GM18951 (cell line): ENCODE data around the gene C1orf105.
"Not testable (repeated sequence)": the region's sequence is repeated elsewhere in the genome, so short reads cannot be mapped to it uniquely, and the experiment has no call there.

Source experiments
- POLR2A ChIP-seq: IDR thresholded peaks from 4 replicates; pipeline ENCODE4 v1.6.1; 2011; ENCODE audit warnings: mild to moderate bottlenecking; ENCODE audit not compliant: insufficient read length, insufficient read depth; ENCODE audit errors: extremely low read depth
- in situ Hi-C: fragments of 300-500 bp; cut with MboI; formaldehyde crosslinking; loops from one replicate; pipeline ENCODE4 v1.12.0; 2022; ENCODE audit warnings: low sequenced_read_pairs, mixed read lengths, inconsistent platforms; ENCODE audit not compliant: unreplicated experiment

The C1orf105 gene

DNA sequence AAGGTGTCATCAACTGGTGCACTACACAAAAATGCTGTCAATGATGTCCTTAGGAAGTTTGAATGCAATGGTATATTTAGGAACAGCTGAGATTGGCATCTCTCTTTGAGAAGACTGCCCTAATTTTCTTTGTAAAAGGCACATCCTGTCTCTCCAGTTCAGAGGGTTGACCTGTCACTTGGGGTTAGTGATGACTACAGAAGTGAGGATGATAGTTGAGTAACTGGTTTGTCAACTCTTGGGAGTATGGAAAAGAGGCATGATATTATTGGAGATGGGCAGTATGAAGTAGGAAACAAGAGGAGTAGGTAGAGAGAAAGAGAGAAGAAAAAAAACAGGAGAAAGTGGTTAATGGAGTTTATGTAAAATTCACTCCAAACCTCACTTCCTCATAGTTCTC, 63.8 kb downstream of the C1orf105 start:
- in situ Hi-C loops: no loop called here

DNA sequence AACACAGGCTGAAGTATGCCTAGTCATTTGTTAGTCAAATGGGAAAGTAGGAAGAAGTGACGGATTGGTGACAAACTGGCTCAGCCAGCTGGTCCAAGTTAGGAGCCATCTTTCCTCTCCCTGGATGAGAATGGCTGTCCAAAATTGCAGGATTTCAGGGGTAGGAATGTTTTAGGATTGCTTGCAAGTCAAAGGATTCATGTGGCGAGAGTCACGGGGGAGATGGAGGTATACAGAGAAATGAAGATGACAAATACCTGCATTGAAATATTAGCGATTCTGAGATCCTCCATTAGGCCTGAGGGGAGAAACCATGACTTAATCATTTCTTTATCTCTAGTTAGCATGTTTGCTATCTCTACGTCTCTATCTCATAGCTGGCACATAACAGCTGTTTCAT, 65.1 kb downstream of the C1orf105 start:
- in situ Hi-C loops: no loop called here
- TF ChIP-seq POLR2A: no peak

More for the DNA sequence above, 63.8 kb downstream of the C1orf105 start:
- TF ChIP-seq POLR2A: no peak

- in situ Hi-C loops: no loop called here
- no peak for TF ChIP-seq POLR2A
Observed at GRCh38 chr1:172486805-172487454, 66.4 kb downstream of the C1orf105 start.

- in situ Hi-C loops: no loop called here
- TF ChIP-seq POLR2A: no peak
Observed at GRCh38 chr1:172487550-172487949, 67.1 kb downstream of the C1orf105 start.

GRCh38 chr1:172488393-172488792, 67.9 kb downstream of the C1orf105 start:
- in situ Hi-C loops: no loop called here
- TF ChIP-seq POLR2A: no peak

- in situ Hi-C loops: no loop called here
- TF ChIP-seq POLR2A: no peak
Observed at GRCh38 chr1:172489847-172490246, 69.4 kb downstream of the C1orf105 start.

DNA sequence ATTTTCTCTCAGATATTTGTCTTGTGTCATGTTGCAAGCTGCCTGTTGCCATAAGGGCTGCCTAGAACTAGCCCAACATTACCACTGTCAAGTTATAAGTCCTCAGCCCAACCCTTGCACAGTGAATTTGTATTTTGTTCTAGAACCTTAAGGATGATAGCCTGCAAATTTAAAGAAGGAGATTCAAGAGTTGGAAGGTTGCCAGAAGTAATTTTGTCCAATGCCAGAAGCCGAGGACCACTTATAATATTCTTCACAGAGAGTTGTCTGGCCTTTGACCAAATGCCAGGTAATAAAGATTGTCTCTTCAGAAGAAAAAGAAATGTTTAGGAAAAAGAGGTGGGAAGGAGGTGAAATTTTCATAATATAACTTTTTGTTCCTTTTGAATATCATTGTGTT, 71.9 kb downstream of the C1orf105 start:
- in situ Hi-C loops: no loop called here
- no peak for TF ChIP-seq POLR2A

DNA sequence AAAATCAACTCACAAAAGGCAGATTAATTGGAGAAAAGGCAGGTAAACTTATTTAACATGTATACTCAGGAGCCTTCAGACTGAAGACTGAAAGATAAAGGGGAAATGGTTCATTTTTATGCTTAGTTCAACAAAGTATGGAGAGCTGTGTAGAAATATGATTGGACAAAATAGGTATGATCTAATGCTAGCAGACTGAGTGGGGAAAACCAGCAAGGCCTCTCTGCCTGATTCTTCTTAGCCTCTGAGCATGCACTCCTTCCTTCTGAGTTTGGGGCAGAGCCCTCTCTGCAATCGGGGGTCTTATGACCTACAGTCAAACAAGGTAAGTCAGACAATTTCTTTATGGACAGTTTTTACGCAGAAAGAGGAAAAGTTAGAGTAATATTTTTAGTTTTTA, 73.7 kb downstream of the C1orf105 start:
- in situ Hi-C loops: no loop called here
- no peak for TF ChIP-seq POLR2A

- in situ Hi-C loops: not testable (repeated sequence)
Observed at GRCh38 chr1:172496127-172496526, 75.6 kb downstream of the C1orf105 start.

GRCh38 chr1:172496678-172497077, 76.2 kb downstream of the C1orf105 start:
- TF ChIP-seq POLR2A: no peak
- in situ Hi-C loops: no loop called here

DNA sequence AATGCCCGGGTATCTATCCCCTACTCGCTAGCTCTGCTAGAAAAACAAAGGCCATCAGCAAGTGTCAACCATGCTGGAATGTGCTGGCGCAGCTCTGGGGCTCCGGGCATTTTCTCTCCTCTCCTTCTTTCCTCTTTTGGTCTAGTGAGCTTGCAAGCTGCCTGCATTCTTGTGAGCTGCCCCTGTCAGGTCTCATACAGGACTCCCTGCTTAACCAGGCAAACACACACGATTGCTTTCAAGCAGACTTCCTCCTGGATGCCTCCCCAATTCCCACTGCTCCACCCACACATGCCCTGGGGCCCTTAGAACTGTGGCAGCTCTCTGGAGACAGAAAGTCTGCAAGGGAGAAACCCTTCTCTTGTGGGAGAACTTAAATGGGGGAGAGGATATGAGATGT, 76.7 kb downstream of the C1orf105 start:
- no peak for TF ChIP-seq POLR2A
- in situ Hi-C loops: no loop called here

- in situ Hi-C loops: no loop called here
- TF ChIP-seq POLR2A: no peak
Observed at GRCh38 chr1:172498857-172499256, 78.4 kb downstream of the C1orf105 start.

DNA sequence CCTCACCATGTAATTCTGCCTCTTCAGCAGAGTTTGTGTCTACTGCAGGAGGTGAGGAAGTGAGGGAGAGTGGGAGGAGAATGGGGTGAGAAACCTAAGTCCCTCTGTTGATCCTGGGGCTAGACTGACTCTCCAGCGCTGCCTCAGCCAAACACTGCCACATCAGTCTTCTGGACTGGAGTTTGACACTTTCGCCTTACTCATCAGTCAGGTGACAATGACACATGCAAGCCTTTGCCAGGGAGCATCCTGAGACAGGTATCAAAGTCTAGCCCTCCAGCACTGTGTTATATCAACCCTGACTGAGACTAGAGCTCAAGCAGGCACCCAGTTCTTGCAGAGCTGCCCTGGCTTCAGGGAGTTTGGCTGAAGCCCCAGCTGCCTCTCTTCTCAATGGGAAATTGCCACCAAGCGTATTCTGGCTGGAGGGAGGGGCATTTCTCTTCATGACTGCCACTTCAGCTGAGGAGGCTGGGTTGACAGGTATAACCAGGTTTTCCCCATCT, 79.2 kb downstream of the C1orf105 start:
- TF ChIP-seq POLR2A: no peak
- in situ Hi-C loops: no loop called here

- in situ Hi-C loops: no loop called here
- TF ChIP-seq POLR2A: no peak
Observed at GRCh38 chr1:172500207-172500606, 79.7 kb downstream of the C1orf105 start.

DNA sequence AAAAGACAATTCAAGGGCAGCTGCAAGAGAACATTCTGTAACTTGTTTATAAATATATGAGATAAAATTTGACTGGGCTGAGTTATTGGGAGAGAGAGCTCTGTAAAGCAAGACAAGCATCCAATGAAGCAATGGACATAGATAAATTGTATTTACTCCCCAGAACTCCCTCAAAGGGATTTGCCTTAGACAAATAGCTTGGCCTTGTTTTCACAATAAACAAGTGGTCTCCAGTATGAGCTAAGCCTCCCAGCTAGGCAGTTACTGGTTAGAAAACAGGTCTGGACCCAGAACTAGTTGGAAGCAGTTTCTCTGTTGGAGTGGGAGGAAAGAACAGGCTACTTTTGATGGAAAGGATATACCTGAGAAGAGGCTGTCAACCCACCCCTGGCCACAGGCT, 87.3 kb downstream of the C1orf105 start:
- in situ Hi-C loops: no loop called here
- no peak for TF ChIP-seq POLR2A
